Fibroblast of mammary gland (primary cell): ENCODE measurements around the gene FBXO4.

Experiments
- DNase-seq: peaks from one replicate; pipeline ENCODE4 v3.0.0-alpha.2; 2010; ENCODE audit warnings: low read depth
- H3K4me3 ChIP-seq: 2 replicates; pipeline ENCODE4 v1.5.1; 2011; ENCODE audit warnings: low read depth, mild to moderate bottlenecking, low read length, moderate library complexity; ENCODE audit not compliant: control insufficient read depth
- TF ChIP-seq, protein P1 (sequence below): conservative IDR thresholded peaks from 2 replicates; pipeline ENCODE4 v1.5.1; 2011; ENCODE audit warnings: low read depth, low read length, inconsistent platforms; ENCODE audit not compliant: control insufficient read depth, insufficient read depth

FBXO4 gene

DNA sequence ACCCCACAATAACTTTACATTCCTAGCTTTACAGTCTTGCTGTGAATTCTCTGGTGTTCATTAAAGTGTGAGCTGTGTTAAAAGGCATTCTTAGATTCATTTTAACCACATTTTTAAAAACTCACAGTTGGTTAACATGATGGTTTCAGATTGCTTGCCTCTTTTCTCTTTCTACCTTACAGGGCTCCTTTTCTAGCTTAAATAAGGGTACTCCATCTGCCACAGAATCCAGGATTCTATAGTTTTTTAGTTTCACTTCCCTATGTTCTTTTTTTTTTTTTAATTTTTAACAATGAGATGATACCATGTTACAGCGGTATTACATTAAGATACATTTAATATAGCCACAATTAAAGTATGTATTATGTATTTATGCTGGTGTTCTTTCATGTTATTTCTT, 3.9 kb upstream of the FBXO4 start:
- no peak overlapping the region for H3K4me3 ChIP-seq
- TF ChIP-seq, protein P1, sequence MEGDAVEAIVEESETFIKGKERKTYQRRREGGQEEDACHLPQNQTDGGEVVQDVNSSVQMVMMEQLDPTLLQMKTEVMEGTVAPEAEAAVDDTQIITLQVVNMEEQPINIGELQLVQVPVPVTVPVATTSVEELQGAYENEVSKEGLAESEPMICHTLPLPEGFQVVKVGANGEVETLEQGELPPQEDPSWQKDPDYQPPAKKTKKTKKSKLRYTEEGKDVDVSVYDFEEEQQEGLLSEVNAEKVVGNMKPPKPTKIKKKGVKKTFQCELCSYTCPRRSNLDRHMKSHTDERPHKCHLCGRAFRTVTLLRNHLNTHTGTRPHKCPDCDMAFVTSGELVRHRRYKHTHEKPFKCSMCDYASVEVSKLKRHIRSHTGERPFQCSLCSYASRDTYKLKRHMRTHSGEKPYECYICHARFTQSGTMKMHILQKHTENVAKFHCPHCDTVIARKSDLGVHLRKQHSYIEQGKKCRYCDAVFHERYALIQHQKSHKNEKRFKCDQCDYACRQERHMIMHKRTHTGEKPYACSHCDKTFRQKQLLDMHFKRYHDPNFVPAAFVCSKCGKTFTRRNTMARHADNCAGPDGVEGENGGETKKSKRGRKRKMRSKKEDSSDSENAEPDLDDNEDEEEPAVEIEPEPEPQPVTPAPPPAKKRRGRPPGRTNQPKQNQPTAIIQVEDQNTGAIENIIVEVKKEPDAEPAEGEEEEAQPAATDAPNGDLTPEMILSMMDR, result no peak
- DNase-seq, result no peak

DNA sequence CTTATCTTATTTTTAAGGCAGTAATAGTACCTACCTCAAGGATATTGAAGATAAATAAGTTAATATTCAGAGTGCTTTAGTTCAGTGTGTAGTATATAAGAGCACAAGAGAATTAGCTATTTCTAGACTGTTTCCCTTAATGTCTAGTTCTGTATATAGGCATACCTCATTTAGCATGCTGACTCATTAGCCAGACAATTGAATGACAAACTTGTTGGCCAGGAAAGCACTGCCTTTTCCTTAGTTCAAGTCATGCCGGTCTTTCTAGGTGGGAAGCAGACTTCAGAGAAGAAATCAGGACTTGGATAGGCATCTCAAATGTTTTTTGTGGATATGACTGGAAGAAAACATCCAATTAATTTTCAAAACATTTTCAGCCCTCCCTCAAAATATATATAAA, 3.2 kb upstream of the FBXO4 start:
- H3K4me3 ChIP-seq, result no peak overlapping the region
- TF ChIP-seq, protein P1, result no peak
- DNase-seq, result peak; percentile 70

DNA sequence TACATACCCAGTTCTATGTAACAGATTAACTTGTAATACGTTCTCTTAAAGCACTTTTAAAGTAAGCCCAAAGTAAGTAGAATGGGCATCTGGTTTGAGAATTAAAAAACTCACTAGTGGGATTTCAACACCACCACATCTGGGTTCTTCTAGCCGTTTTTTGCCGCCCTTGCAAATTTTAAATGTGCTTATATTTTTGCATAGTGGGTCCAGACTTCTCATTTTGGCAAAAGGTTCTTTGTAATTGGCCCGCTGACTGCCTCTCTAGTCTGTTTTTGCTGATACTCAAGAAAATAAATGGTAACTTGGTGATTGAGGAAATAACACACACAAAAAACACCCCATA, 582 bp upstream of the FBXO4 start:
- no peak for DNase-seq
- TF ChIP-seq, protein P1, result no peak
- peak overlapping the region; percentile 64 for H3K4me3 ChIP-seq

DNA sequence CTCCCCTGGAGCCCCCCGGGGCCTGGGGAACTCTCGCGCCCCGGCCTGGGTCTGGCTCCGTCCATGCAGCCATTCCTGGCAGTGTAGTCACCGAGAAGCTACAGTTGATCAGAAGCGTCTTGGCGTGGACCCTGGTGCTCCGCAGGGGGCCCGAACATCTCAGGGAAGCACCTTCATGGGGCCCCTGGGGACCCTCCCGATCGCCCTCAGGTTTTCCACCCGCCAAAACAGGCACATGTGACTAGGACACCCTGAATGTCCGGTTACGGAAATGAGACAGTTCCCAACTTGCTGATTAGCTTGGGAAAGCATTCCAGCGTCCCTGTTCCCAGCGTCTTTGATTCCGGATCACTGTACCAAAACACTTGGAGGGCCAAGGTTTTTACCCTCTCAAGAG, 472 bp downstream of the FBXO4 start:
- DNase-seq, result peak; percentile 56
- peak overlapping the region; percentile 64 for H3K4me3 ChIP-seq
- TF ChIP-seq, protein P1, result no peak

DNA sequence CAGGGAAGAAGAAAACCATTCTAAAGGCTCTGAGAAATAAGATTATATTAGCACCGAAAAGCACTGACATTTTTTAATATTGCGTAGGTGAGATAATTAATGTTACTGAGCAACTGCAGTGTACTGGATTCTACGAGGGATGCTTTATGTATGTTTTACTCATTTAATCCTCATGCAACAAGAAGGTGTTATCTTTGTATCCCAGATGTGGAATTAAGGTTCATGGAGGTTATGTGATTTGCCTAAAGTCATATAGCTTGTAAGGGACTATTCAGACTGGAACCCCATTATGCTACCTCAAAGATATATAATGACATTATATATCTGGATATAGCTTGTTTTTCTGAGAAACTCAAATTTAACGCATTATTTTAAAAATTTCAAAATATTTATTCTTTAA, 2.5 kb downstream of the FBXO4 start:
- H3K4me3 ChIP-seq, result no peak overlapping the region
- TF ChIP-seq, protein P1, result no peak
- no peak for DNase-seq

DNA sequence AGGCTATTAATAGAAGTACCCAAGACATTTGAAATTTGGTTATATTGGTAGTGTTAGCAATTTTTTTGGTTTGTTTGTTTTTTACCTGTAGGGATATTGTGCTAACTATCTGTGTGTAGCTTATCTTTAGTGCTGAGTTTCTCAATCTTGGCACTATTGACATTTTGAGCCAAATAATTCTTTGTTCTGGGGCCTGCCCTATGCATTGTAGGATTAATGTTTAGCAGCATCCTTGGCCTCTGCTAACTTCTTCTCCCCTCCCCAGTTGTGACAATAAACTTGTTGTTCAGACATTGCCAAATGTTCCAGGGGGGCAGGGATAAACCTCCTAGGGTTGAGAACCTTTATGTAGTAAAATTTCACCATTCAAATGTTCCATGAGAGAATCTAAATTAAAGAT, 4.0 kb downstream of the FBXO4 start:
- H3K4me3 ChIP-seq, result no peak overlapping the region
- no peak for DNase-seq
- TF ChIP-seq, protein P1, result no peak

DNA sequence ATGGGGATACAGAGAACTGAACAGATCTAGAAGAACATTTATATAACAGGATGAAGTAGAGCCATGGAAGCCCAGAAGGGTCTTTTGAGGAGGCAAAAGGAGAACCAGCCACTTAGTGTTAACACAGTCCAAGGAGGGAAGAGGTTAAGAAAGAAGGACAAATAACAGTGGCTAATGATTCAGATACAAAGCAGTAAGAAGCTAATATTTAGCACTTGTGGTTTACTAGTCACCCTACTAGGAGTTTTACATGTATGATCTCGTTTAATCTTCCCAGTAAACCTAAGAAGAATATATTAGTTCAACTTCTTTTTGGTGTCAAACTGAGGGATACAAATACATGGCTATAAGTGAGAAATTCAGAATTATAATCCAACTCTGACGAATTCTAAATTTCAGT, 7.7 kb downstream of the FBXO4 start:
- TF ChIP-seq, protein P1, result no peak
- H3K4me3 ChIP-seq, result no peak overlapping the region
- no peak for DNase-seq
